Parathyroid adenoma (tissue), 2 donors: ENCODE results near the gene TMEM106B.

Experiments
- H2AFZ ChIP-seq: fragments of 300-600 bp; sonication (generic); one replicate; pipeline ENCODE4 v1.7.0; 2017; ENCODE audit warnings: antibody characterized with exemption, mild to moderate bottlenecking
- H3K27ac ChIP-seq: fragments of 300-600 bp; sonication (generic); one replicate; pipeline ENCODE4 v1.7.0; 2017
- H3K27me3 ChIP-seq: fragments of 300-600 bp; sonication (generic); one replicate; pipeline ENCODE4 v1.7.0; 2017; ENCODE audit warnings: low read length; ENCODE audit not compliant: control insufficient read depth, insufficient read depth
- H3K36me3 ChIP-seq: fragments of 300-600 bp; sonication (generic); one replicate; pipeline ENCODE4 v1.7.0; 2017; ENCODE audit warnings: low read length; ENCODE audit not compliant: control insufficient read depth, insufficient read depth
- H3K4me1 ChIP-seq: fragments of 300-600 bp; sonication (generic); one replicate; pipeline ENCODE4 v1.7.0; 2017; ENCODE audit warnings: control low read depth
- H3K4me2 ChIP-seq: fragments of 300-600 bp; sonication (generic); one replicate; pipeline ENCODE4 v1.7.0; 2017; ENCODE audit warnings: low read length
- H3K4me3 ChIP-seq: fragments of 300-600 bp; sonication (generic); one replicate; pipeline ENCODE4 v1.7.0; 2017; ENCODE audit warnings: low read depth, low read length
- H3K79me2 ChIP-seq: fragments of 300-600 bp; sonication (generic); one replicate; pipeline ENCODE4 v1.7.0; 2017; ENCODE audit warnings: control low read depth
- H3K9ac ChIP-seq: fragments of 300-600 bp; sonication (generic); one replicate; pipeline ENCODE4 v1.7.0; 2017; ENCODE audit warnings: mild to moderate bottlenecking
- H3K9me3 ChIP-seq: fragments of 300-600 bp; sonication (generic); one replicate; pipeline ENCODE4 v1.7.0; 2017; ENCODE audit warnings: low read length; ENCODE audit not compliant: control insufficient read depth
- TF ChIP-seq, protein P1 (sequence below): fragments of 300-600 bp; sonication (generic); IDR thresholded peaks from one replicate; pipeline ENCODE4 v1.7.0; 2017; ENCODE audit warnings: antibody characterized with exemption, mild to moderate bottlenecking
- donor health status: primary hyperparathyroidism.

Gene TMEM106B

DNA sequence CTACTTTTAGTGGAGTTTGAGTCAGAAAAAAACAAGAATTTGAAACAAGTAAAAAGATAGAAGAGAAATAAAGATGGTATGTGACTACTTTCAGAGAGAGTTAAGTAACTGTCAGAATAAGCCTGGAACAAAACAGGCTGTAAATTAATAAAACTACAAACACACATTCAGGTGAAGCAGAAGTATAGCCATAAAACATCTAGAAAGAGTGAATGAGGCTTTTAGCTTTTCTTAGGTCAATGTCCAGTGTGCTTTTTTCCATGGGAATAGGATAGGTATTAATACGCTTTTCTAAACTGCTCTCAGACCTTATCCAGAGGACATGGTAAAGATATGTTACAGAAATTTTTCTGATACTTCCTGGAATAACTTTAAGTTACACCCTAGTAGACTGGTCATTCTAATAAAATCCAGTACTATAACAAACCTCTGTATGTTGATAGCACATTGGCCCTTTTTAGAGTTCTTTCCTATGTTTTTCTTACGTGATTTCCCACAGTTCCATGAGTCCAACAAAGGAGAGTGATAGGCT, 23.3 kb downstream of the TMEM106B start:
- H3K9me3 ChIP-seq: no peaks in the 10 kb centered on the region
- no peak overlapping the region for H3K4me3 ChIP-seq
- H3K36me3 ChIP-seq: no peaks in the 10 kb centered on the region
- no peak overlapping the region for H3K27ac ChIP-seq
- H3K4me2 ChIP-seq: no peak overlapping the region
- H3K79me2 ChIP-seq: no peaks in the 10 kb centered on the region
- H3K9ac ChIP-seq: no peak overlapping the region
- H3K4me1 ChIP-seq: no peaks in the 10 kb centered on the region
- H3K27me3 ChIP-seq: no peaks in the 10 kb centered on the region
- TF ChIP-seq, protein P1, sequence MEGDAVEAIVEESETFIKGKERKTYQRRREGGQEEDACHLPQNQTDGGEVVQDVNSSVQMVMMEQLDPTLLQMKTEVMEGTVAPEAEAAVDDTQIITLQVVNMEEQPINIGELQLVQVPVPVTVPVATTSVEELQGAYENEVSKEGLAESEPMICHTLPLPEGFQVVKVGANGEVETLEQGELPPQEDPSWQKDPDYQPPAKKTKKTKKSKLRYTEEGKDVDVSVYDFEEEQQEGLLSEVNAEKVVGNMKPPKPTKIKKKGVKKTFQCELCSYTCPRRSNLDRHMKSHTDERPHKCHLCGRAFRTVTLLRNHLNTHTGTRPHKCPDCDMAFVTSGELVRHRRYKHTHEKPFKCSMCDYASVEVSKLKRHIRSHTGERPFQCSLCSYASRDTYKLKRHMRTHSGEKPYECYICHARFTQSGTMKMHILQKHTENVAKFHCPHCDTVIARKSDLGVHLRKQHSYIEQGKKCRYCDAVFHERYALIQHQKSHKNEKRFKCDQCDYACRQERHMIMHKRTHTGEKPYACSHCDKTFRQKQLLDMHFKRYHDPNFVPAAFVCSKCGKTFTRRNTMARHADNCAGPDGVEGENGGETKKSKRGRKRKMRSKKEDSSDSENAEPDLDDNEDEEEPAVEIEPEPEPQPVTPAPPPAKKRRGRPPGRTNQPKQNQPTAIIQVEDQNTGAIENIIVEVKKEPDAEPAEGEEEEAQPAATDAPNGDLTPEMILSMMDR: no peak
- H2AFZ ChIP-seq: no peak overlapping the region

DNA sequence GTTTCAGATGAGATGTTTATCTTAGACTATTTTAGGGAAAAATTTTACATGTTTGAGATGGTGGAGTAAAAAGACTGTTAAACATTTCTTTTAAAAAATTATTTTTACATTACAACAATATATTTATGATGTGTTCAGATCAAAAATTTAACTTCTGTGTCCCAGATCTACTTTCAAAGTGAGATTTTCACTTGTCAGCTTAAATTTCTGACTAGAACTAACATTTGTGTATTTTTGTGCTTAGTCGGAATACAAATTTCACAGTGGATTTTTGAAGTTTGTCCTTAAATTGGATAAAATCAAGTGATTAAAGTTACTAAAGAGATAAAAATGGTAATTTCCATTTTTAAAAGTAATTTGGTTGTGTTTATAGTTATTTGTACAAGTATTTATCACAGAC, 24.9 kb downstream of the TMEM106B start:
- Histone ChIP-seq H3K79me2 (no peaks in the 10 kb centered on the region), H3K36me3 (no peaks in the 10 kb centered on the region), H3K4me1 (no peaks in the 10 kb centered on the region), H2AFZ (no peak overlapping the region), H3K27me3 (no peaks in the 10 kb centered on the region), H3K4me2 (no peak overlapping the region), H3K9me3 (no peaks in the 10 kb centered on the region), H3K4me3 (no peak overlapping the region), H3K9ac (no peak overlapping the region), H3K27ac (no peak overlapping the region)
- TF ChIP-seq, protein P1: no peak

DNA sequence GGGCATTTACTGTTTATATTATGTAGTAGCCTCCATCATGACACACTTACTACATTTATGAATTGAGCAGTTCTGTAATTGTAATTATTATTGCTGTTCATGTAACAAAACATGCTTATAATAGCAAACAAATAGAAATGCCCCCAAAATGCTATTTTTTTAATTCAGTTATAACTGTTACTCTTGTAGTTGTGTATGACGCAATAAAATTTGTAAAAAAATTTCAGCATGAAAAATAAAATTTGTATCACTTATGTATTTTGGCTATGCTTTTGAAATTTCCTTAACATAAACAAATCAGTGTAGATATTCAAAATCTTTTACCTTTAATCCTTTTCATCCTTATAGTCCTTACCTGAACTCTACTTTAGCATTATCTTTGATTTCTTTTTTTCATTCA, 25.9 kb downstream of the TMEM106B start:
- Histone ChIP-seq H3K27ac (no peak overlapping the region), H2AFZ (no peak overlapping the region), H3K4me3 (no peak overlapping the region), H3K27me3 (no peaks in the 10 kb centered on the region), H3K36me3 (no peaks in the 10 kb centered on the region), H3K4me2 (no peak overlapping the region), H3K9ac (no peak overlapping the region), H3K4me1 (no peaks in the 10 kb centered on the region), H3K9me3 (no peaks in the 10 kb centered on the region), H3K79me2 (no peaks in the 10 kb centered on the region)
- TF ChIP-seq, protein P1: no peak

DNA sequence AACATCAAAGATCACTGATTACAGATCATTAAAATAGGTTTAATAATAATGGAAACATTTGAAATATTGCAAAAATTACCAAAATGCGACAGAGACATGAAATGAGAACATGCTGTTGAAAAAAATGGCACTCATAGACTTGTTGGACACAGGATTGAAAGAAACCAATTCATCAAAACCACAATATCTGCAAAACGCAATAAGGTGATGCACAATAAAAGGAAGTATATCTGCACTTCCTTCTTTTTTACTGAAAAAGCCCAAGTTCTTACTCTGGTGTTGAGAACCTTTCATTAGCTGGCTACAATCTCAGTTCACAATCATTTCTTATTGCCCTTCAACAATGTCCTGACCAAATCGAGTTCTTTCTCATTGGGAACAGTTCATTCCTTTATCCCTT, 28.7 kb downstream of the TMEM106B start:
- H3K4me1 ChIP-seq: no peaks in the 10 kb centered on the region
- no peak overlapping the region for H3K4me3 ChIP-seq
- no peaks in the 10 kb centered on the region for H3K36me3 ChIP-seq
- no peak overlapping the region for H2AFZ ChIP-seq
- no peaks in the 10 kb centered on the region for H3K9me3 ChIP-seq
- TF ChIP-seq, protein P1: no peak
- no peak overlapping the region for H3K4me2 ChIP-seq
- H3K79me2 ChIP-seq: no peaks in the 10 kb centered on the region
- no peaks in the 10 kb centered on the region for H3K27me3 ChIP-seq
- no peak overlapping the region for H3K27ac ChIP-seq
- H3K9ac ChIP-seq: no peak overlapping the region

DNA sequence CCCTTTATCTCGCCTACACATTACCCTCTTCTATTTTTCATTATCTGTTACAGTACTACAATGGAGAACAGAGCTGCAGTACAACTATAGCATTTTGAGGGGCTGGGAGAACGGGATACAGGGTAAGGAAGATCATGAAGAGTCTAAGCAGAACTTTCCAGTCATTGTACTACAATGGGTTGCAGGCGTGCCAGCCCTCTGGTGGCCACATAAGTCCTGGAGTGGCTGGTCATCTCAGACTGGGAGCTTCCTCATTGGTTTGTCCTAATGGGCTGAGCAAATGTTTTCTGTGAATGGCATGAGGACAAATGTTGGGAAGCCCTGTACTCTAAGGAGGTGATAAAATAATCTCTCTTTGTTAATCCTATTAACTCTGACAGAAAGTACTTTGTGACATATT, 33.0 kb downstream of the TMEM106B start:
- no peak overlapping the region for H3K9ac ChIP-seq
- TF ChIP-seq, protein P1: peak; percentile 60

More for the DNA sequence above, 33.0 kb downstream of the TMEM106B start:
- Histone ChIP-seq H3K4me1 (no peaks in the 10 kb centered on the region), H3K36me3 (no peaks in the 10 kb centered on the region), H3K79me2 (no peaks in the 10 kb centered on the region), H3K27ac (no peak overlapping the region), H3K9me3 (no peaks in the 10 kb centered on the region), H3K4me2 (no peak overlapping the region), H2AFZ (no peak overlapping the region), H3K4me3 (no peak overlapping the region), H3K27me3 (no peaks in the 10 kb centered on the region)
